ENCODE data around the gene SMYD1. TPM values are rescaled to one million over a fixed set of nuclear protein-coding genes. Genes with fewer than 3 reads are reported as not detected.

Gene SMYD1
- polyA plus RNA-seq, 1 donor: 5.0 TPM

DNA sequence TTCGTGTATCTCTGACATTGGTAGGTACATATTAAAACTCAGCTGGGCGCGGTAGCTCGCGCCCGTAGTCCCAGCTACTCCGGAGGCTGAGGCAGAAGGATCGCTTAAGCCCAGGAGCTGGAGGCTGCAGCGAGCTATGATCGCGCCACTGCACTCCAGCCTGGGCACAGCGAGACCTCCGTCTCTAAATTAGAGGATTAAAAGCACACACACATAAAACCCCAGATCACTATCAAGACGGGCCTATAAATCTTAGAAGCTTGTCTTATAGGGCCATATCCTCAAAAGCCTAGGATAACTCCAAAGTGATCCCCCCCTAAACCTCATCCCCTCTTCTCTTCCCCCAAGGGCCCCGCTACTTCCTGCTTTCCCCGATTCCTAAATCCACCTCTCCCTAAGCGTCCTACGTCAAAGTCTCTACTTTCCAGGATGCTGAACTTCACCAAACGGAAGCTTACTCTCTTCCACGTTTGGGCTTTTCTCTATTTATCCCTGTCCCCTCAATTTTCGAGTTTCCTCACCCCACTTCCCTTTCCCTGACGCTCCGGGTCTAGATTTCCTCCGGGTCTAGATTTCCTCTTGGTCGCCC, 12.7 kb upstream of the SMYD1 start:
- no peaks in the 10 kb centered on the region for H3K27me3 ChIP-seq (ENCODE audit: control insufficient read depth, insufficient read depth, low read length)
- DNase-seq: no peak
- H3K4me3 ChIP-seq (ENCODE audit: low read length): peak overlapping the region; percentile 87
- no peaks in the 10 kb centered on the region for H3K36me3 ChIP-seq (ENCODE audit: control insufficient read depth, insufficient read depth, low read length)
- H3K27ac ChIP-seq (ENCODE audit: low read length): peak overlapping the region; percentile 96
- WGBS (ENCODE audit: insufficient coverage, low lambda C conversion rate): 0% methylated on average over 7 of the region's 25 CpGs
- peaks cover 12% of the 10 kb centered on the region for H3K4me1 ChIP-seq (ENCODE audit: control insufficient read depth, insufficient read depth, low read length)
- H3K9me3 ChIP-seq (ENCODE audit: control insufficient read depth, low read depth, low read length): no peaks in the 10 kb centered on the region

DNA sequence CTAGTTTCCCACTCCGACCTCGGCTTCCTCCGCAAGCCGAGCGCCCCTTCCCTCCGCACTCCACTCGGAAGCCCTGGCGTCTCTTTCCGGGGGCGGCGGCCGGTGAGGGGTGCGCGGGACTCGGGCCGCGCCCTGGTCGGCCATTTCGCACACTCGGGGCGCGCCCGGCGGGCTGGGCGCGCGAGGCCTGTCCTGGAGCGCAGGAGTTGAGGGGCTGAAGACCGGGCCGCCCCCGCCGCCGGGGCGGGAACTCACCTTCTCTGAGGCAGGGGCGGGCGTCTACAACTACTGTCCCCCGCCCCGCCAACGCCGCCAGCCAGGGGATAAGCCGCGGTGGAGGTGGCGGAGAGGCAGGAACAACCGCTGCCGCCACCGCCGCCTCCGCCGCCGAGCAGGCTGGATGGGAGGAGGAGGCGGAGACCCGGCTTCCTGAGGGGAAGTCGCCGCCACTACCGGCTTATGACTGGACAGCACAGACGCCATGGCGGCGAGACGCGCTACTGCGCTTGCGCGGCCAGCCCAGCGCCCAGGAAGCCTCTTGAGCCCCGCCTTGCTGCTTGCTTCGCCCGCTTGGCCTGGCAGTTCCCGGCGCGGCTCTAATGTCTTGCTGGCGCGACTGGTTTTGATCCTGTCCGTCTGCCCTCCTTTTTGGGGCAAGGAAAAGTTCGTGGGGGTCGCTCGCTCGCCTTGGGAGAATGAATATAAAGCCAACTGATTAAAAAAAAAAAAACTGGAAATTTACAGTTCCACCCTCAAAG, 12.1 kb upstream of the SMYD1 start, which contains the start of gene KRCC1:
KRCC1 (minus strand) TSS at position 413 of the 758 bp plus-strand sequence. CDS start 27,220 bp downstream, outside the sequence.
- H3K9me3 ChIP-seq (ENCODE audit: control insufficient read depth, low read depth, low read length): no peaks in the 10 kb centered on the region
- DNase-seq: peak; percentile 97 to 98
- no peaks in the 10 kb centered on the region for H3K36me3 ChIP-seq (ENCODE audit: control insufficient read depth, insufficient read depth, low read length)
- H3K4me1 ChIP-seq (ENCODE audit: control insufficient read depth, insufficient read depth, low read length): peaks cover 12% of the 10 kb centered on the region
- H3K4me3 ChIP-seq (ENCODE audit: low read length): peak within 1 kb of the TSS; percentile 87
- H3K27me3 ChIP-seq (ENCODE audit: control insufficient read depth, insufficient read depth, low read length): no peaks in the 10 kb centered on the region
- WGBS (ENCODE audit: insufficient coverage, low lambda C conversion rate): no CpG with 5 or more reads among the region's 77 CpGs
- peak within 1 kb of the TSS; percentile 96 for H3K27ac ChIP-seq (ENCODE audit: low read length)

DNA sequence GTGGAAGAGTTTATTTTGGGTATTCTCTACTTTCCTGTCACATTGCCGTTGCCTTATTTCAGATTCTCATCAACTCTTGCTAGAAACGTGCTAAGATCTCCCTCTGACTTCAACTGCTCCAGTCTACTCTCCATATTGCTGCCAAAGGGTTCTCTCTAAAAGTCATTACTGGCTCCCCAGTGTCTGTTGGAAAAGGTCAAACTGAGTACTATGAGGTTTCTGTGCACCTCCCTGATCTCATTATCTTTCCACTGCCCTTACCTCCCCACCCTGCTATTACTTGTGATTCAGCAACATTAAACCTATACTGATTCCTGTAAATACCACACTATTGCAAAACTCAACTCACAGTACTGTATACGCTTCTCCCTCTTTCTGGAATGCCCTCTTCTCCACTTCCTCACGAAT, 10.2 kb upstream of the SMYD1 start:
- H3K9me3 ChIP-seq (ENCODE audit: control insufficient read depth, low read depth, low read length): no peaks in the 10 kb centered on the region
- no peak overlapping the region for H3K4me3 ChIP-seq (ENCODE audit: low read length)
- 19% methylated on average over 2 of the region's 4 CpGs for WGBS (ENCODE audit: insufficient coverage, low lambda C conversion rate)
- H3K4me1 ChIP-seq (ENCODE audit: control insufficient read depth, insufficient read depth, low read length): peaks cover 12% of the 10 kb centered on the region
- H3K36me3 ChIP-seq (ENCODE audit: control insufficient read depth, insufficient read depth, low read length): no peaks in the 10 kb centered on the region
- H3K27me3 ChIP-seq (ENCODE audit: control insufficient read depth, insufficient read depth, low read length): no peaks in the 10 kb centered on the region
- no peak overlapping the region for H3K27ac ChIP-seq (ENCODE audit: low read length)
- no peak for DNase-seq

DNA sequence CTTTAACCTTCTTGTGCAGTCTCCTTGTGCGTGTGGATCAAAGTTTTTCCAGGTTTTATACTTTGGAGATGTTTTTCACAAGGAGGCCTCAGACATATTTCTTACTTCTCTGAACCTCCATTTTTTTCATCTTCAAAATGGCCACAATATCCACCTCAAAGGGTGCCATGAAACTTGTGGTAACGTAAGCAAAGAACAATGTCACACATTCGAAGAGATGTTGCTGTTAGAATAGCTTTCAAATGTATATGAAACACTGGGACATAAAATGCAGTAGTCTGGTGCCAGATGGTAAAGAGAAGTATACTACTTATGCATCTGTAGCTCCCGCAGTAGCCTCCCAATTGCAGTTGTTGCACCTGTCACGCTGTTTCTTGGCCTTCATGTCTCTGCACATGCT, 9.4 kb upstream of the SMYD1 start:
- H3K9me3 ChIP-seq (ENCODE audit: control insufficient read depth, low read depth, low read length): no peaks in the 10 kb centered on the region
- no peak overlapping the region for H3K27ac ChIP-seq (ENCODE audit: low read length)
- no peak overlapping the region for H3K4me3 ChIP-seq (ENCODE audit: low read length)
- WGBS (ENCODE audit: insufficient coverage, low lambda C conversion rate): 80% methylated on average over 1 of the region's 5 CpGs
- DNase-seq: no peak
- H3K27me3 ChIP-seq (ENCODE audit: control insufficient read depth, insufficient read depth, low read length): no peaks in the 10 kb centered on the region
- peaks cover 12% of the 10 kb centered on the region for H3K4me1 ChIP-seq (ENCODE audit: control insufficient read depth, insufficient read depth, low read length)
- H3K36me3 ChIP-seq (ENCODE audit: control insufficient read depth, insufficient read depth, low read length): no peaks in the 10 kb centered on the region

DNA sequence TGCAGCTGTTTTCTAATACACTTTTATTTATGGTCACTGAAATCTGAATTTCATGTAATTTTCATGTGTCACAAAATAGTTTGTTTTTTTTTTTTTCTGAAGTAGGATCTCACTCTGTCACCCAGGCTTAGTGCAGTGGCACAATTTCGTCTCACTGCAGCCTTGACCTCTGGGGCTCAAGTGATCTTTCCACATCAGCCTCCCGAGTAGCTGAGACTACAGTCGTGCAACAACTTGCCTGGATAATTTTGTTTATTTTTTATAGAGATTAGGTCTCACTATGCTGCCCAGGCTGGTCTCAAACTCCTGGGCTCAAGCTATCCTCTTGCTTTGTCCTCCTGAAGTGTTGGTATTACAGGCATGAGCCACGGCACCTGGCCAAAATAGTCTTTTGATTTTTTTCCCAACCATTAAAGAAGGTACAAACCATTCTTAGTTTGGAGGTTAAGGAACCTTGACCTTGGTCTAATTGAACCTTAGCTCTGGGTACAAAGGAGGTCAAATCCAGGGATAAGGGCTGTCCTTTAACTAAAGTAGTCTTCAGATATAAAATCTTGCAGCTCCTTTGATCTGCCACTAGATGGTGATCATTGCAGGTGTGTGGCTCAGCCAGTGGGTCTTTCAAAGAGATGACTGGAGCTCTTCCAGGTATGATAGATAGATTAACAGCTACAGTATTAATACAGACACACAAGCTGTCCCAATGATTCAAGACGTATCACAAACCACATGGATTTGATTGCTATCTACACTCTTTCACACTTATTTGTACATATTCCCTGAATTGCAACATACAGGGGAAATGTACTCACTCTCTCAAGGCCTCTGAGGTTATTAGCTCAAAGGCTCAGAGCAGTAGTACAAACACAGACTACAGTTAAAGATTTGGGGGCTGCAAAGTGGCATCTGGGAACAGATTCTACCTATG, 7.4 kb upstream of the SMYD1 start:
- H3K4me3 ChIP-seq (ENCODE audit: low read length): no peak overlapping the region
- peaks cover 7% of the 10 kb centered on the region for H3K4me1 ChIP-seq (ENCODE audit: control insufficient read depth, insufficient read depth, low read length)
- DNase-seq: peak in 1 of 2 donors; percentile 54
- no peaks in the 10 kb centered on the region for H3K36me3 ChIP-seq (ENCODE audit: control insufficient read depth, insufficient read depth, low read length)
- no peaks in the 10 kb centered on the region for H3K27me3 ChIP-seq (ENCODE audit: control insufficient read depth, insufficient read depth, low read length)
- H3K27ac ChIP-seq (ENCODE audit: low read length): no peak overlapping the region
- H3K9me3 ChIP-seq (ENCODE audit: control insufficient read depth, low read depth, low read length): no peaks in the 10 kb centered on the region
- WGBS (ENCODE audit: insufficient coverage, low lambda C conversion rate): 0% methylated on average over 1 of the region's 5 CpGs

DNA sequence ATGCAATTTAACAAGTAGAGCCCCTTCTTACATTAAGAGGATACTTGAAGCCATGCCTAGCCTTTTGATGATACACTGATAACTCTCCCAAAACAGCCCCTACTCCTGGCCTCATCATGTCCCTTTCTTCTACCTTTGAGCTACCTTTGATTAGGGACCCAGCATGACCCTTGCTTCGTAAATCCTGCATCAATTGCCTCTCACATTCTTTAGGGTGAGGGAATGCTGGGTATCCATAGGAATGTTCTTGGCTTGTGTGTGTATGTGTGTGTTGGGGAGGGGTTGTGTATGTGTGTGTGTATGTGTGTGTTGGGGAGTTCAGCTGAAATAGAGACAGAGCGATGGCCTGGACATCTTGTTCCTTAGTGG, 6.7 kb upstream of the SMYD1 start:
- WGBS (ENCODE audit: insufficient coverage, low lambda C conversion rate): no CpG with 5 or more reads among the region's 2 CpGs
- peaks cover 7% of the 10 kb centered on the region for H3K4me1 ChIP-seq (ENCODE audit: control insufficient read depth, insufficient read depth, low read length)
- H3K36me3 ChIP-seq (ENCODE audit: control insufficient read depth, insufficient read depth, low read length): no peaks in the 10 kb centered on the region
- no peak overlapping the region for H3K27ac ChIP-seq (ENCODE audit: low read length)
- H3K27me3 ChIP-seq (ENCODE audit: control insufficient read depth, insufficient read depth, low read length): no peaks in the 10 kb centered on the region
- H3K4me3 ChIP-seq (ENCODE audit: low read length): no peak overlapping the region
- DNase-seq: no peak
- H3K9me3 ChIP-seq (ENCODE audit: control insufficient read depth, low read depth, low read length): no peaks in the 10 kb centered on the region

DNA sequence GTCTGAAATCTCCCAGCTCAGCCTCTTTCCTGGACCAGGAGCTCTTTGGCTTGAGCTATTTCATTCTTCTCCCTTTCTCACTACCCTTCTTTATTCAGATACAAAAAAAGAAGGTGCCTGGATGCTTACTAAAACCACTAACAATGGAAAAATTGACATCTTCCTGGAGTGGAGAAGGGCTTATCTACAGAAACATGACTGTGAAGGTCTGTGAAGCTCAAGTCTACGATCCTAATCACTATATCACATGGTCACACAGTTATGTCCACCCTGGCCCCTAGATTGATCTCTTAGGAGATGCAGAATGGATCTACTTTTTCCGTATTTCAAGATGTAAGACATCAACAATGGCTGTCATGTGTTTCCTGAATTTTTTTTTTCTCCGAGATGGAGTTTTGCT, 6.3 kb upstream of the SMYD1 start:
- H3K27me3 ChIP-seq (ENCODE audit: control insufficient read depth, insufficient read depth, low read length): no peaks in the 10 kb centered on the region
- H3K4me3 ChIP-seq (ENCODE audit: low read length): no peak overlapping the region
- peaks cover 3% of the 10 kb centered on the region for H3K4me1 ChIP-seq (ENCODE audit: control insufficient read depth, insufficient read depth, low read length)
- DNase-seq: no peak
- H3K9me3 ChIP-seq (ENCODE audit: control insufficient read depth, low read depth, low read length): no peaks in the 10 kb centered on the region
- H3K36me3 ChIP-seq (ENCODE audit: control insufficient read depth, insufficient read depth, low read length): no peaks in the 10 kb centered on the region
- whole genome bisulfite sequencing (ENCODE audit: insufficient coverage, low lambda C conversion rate): 80% methylated on average over 1 of the region's 3 CpGs
- H3K27ac ChIP-seq (ENCODE audit: low read length): no peak overlapping the region

DNA sequence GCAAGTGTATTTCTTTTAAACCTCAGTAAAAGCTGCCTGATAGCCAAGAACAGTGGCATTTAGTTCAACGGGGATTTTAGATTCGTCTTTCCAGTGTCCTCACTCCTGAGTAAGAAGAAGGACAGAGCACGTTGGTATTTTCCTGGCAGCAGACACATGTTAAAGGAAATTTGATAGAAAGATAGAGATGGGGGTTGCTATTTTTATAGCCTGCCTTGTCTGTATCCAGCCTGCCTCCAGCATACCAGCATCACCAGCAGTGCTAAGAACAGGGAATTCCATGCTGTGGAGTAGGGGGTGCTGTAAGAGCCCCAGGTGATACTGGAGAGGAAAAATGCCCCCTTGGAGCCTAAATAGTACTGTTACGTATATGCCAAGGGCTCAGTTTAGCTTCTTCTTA, 1.1 kb upstream of the SMYD1 start:
- Histone ChIP-seq H3K4me1 (ENCODE audit: control insufficient read depth, insufficient read depth, low read length) (no peaks in the 10 kb centered on the region), H3K4me3 (ENCODE audit: low read length) (no peak overlapping the region), H3K36me3 (ENCODE audit: control insufficient read depth, insufficient read depth, low read length) (no peaks in the 10 kb centered on the region), H3K27ac (ENCODE audit: low read length) (no peak overlapping the region), H3K27me3 (ENCODE audit: control insufficient read depth, insufficient read depth, low read length) (no peaks in the 10 kb centered on the region), H3K9me3 (ENCODE audit: control insufficient read depth, low read depth, low read length) (no peaks in the 10 kb centered on the region)
- WGBS (ENCODE audit: insufficient coverage, low lambda C conversion rate): 75% methylated on average over 2 of the region's 4 CpGs
- no peak for DNase-seq

DNA sequence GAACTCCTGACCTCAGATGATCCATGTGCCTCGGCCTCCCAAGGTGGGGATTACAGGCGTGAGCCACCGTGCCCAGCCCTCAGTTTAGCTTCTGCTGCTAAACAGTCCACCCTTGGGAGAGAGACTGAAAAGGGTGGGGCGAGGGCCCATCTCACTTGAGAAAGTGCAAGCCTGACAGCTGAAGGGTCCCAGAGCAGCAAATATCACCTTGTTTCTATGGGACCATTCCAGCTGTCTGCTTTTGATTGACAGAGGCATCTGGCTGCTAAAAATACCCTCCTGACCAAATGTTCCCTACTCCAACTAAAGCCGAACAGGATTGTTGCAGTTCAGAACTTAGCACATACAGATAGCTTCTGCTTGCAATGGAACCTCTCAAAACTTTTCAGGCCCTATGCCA, 436 bp upstream of the SMYD1 start:
- no CpG with 5 or more reads among the region's 5 CpGs for WGBS (ENCODE audit: insufficient coverage, low lambda C conversion rate)
- no peak overlapping the region for H3K27ac ChIP-seq (ENCODE audit: low read length)

DNA sequence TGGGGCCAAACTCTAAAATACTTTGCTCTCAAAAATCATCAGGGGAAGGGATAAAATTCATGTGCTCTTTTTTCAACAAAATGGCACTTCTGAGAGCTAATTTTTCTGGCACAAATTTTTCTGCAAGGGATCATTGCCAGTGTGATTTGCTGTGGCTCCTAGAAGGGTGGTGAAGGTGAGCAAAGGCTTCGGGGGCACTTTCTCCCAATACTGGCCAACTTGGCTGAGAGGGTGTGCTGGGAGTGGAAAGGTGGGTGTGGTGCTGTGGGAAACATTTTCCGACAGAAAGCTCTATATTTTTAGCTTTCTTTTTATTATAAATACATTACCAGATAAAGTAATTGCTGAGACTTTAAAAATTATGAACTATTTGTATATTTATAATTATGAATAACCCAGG, 419 bp downstream of the SMYD1 start:
- no peaks in the 10 kb centered on the region for H3K9me3 ChIP-seq (ENCODE audit: control insufficient read depth, low read depth, low read length)
- no CpG with 5 or more reads among the region's 2 CpGs for WGBS (ENCODE audit: insufficient coverage, low lambda C conversion rate)
- H3K4me1 ChIP-seq (ENCODE audit: control insufficient read depth, insufficient read depth, low read length): no peaks in the 10 kb centered on the region
- no peak overlapping the region for H3K27ac ChIP-seq (ENCODE audit: low read length)
- H3K4me3 ChIP-seq (ENCODE audit: low read length): no peak overlapping the region
- H3K36me3 ChIP-seq (ENCODE audit: control insufficient read depth, insufficient read depth, low read length): no peaks in the 10 kb centered on the region
- DNase-seq: no peak
- H3K27me3 ChIP-seq (ENCODE audit: control insufficient read depth, insufficient read depth, low read length): no peaks in the 10 kb centered on the region

More for the DNA sequence above, 436 bp upstream of the SMYD1 start:
- H3K9me3 ChIP-seq (ENCODE audit: control insufficient read depth, low read depth, low read length): no peaks in the 10 kb centered on the region
- no peaks in the 10 kb centered on the region for H3K4me1 ChIP-seq (ENCODE audit: control insufficient read depth, insufficient read depth, low read length)
- no peak for DNase-seq
- H3K4me3 ChIP-seq (ENCODE audit: low read length): no peak overlapping the region
- H3K36me3 ChIP-seq (ENCODE audit: control insufficient read depth, insufficient read depth, low read length): no peaks in the 10 kb centered on the region
- no peaks in the 10 kb centered on the region for H3K27me3 ChIP-seq (ENCODE audit: control insufficient read depth, insufficient read depth, low read length)

Measured in large intestine (tissue), 3 donors.